Lower leg skin (tissue), 3 donors: ENCODE data around the gene HTR6.

Source experiments
- POLR2A ChIP-seq, 2 donors: fragments of 450-650 bp; IDR thresholded peaks; one replicate each; pipeline ENCODE4 v1.6.1; 2016 to 2017; ENCODE audit warnings: antibody characterized with exemption in 2 of 2, mild to moderate bottlenecking in 1 of 2, moderate library complexity in 1 of 2
- TF ChIP-seq, protein P1 (sequence below), 3 donors: fragments of 450-650 bp; IDR thresholded peaks; one replicate each; pipeline ENCODE4 v1.5.1; 2016; ENCODE audit warnings: antibody characterized with exemption in 3 of 3, mild to moderate bottlenecking in 3 of 3, moderate library complexity in 2 of 3

DNA sequence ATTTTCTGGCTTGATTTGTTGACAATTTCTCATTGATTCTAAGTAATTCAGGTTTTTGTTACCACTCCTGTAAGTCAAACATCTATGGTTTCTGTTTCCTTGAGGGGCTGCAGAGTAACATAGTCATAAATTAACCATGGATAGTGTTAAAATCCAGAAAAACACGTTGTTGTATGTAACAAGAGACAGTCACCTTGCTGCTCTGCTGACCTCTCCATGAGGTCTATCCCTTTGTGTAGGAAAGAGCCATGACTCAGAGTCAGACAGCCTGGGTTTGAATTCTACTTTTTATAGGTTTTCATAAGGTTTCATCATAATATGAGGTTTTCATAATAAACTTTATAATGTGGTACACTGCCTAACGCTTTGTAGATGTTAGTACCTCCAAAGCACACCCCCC lies 48.2 kb upstream of the HTR6 start:
- TF ChIP-seq, protein P1, sequence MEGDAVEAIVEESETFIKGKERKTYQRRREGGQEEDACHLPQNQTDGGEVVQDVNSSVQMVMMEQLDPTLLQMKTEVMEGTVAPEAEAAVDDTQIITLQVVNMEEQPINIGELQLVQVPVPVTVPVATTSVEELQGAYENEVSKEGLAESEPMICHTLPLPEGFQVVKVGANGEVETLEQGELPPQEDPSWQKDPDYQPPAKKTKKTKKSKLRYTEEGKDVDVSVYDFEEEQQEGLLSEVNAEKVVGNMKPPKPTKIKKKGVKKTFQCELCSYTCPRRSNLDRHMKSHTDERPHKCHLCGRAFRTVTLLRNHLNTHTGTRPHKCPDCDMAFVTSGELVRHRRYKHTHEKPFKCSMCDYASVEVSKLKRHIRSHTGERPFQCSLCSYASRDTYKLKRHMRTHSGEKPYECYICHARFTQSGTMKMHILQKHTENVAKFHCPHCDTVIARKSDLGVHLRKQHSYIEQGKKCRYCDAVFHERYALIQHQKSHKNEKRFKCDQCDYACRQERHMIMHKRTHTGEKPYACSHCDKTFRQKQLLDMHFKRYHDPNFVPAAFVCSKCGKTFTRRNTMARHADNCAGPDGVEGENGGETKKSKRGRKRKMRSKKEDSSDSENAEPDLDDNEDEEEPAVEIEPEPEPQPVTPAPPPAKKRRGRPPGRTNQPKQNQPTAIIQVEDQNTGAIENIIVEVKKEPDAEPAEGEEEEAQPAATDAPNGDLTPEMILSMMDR (IDR thresholded peaks at IDR 0.05) = no peak
- no peak for TF ChIP-seq POLR2A (IDR thresholded peaks at IDR 0.05)
